Measurements from ENCODE around the gene ZNF217.

DNA sequence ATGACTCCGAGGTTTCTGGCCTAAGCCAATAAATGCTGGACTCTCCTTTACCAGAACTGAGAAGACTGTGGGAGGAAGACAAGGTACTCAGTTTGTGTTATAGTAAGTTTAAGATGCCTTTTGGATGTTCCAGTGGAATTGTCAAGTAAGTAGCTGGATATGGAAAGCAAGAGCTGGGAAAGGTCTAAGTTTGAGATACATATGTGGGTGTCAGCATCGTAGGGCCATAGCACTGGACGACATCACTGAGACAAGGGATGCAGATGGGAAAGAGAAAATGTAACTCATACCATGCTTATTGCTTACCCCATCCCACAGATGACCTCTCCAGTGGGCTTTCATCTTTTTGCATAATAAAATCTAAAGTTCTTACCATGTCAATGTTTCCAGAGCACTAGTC is 45.5 kb upstream of the ZNF217 start:
- TF ChIP-seq, protein P1, sequence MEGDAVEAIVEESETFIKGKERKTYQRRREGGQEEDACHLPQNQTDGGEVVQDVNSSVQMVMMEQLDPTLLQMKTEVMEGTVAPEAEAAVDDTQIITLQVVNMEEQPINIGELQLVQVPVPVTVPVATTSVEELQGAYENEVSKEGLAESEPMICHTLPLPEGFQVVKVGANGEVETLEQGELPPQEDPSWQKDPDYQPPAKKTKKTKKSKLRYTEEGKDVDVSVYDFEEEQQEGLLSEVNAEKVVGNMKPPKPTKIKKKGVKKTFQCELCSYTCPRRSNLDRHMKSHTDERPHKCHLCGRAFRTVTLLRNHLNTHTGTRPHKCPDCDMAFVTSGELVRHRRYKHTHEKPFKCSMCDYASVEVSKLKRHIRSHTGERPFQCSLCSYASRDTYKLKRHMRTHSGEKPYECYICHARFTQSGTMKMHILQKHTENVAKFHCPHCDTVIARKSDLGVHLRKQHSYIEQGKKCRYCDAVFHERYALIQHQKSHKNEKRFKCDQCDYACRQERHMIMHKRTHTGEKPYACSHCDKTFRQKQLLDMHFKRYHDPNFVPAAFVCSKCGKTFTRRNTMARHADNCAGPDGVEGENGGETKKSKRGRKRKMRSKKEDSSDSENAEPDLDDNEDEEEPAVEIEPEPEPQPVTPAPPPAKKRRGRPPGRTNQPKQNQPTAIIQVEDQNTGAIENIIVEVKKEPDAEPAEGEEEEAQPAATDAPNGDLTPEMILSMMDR (conservative IDR thresholded peaks at IDR 0.05), result no peak
- TF ChIP-seq ZFX (IDR thresholded peaks at IDR 0.05), result no peak

Data from C4-2B (cell line).